T-helper 22 cell (primary cell): Measurements from ENCODE around the gene SLC25A20.

Experiments used
- DNase-seq: peaks from one replicate; pipeline ENCODE4 v3.0.0-alpha.2; 2020; ENCODE audit warnings: low read depth

Gene SLC25A20

DNA sequence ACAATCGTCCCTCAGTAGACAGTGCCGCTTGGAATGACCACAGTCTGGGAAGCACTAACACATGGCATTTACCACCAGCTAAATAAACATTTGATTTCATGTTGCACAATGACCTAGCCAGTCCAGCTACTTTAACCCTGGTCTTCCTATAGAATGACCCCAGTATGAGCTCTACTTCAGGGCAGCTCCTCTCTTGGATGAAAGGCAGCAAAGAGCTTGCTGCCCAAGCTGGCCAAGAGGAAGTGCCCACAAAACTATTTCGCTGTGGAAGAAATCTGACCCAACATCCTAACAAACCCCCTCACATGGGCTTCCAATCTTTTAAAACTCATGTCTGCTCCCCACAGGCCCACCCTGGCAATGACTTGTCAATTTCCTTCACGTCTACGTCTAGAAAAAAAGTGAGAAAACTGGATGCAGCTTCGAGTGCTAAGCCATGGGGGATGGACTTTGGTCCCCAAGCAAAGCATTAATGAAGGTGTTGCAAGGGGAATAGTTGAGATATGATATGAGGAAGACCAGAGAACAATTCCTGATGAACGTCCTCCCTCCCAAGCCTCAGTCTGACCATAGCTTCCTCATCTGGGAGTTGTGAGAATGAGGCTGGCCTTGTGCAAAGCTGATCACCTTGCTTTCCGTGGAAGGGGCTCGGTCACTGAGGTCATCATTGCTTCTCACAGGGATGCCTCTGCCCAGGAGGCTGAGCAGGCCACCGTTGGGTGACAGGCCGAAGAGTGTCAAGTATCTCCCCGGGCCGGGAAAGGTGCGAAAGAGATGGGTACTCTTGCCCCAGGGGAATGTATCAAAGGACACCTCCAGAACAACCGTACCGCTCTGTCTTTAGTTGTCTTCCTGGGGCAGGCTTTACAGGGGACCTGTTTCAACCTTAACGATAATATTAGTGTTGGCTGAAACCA lies 964 bp downstream of the SLC25A20 start:
- DNase-seq = no peak

DNA sequence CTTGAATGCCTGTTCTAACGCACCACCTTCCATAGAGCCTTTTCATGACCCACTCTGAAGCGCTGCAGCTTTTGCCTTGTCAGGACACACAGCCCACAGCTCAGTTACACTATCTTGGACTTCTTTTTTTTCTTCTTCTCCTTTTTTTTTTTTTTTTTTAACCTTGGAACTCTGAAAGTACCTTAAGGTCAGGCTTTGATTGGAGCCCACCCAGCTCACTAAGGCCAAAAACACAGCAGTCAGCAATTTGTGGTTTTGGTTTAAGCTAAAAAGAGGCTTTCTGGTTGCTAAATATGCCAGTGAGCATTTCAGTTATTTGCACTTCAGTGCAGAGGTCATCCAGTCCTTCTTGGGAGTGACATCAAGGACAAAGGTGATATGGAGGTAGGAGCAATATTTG lies 1.7 kb downstream of the SLC25A20 start:
- DNase-seq = no peak

DNA sequence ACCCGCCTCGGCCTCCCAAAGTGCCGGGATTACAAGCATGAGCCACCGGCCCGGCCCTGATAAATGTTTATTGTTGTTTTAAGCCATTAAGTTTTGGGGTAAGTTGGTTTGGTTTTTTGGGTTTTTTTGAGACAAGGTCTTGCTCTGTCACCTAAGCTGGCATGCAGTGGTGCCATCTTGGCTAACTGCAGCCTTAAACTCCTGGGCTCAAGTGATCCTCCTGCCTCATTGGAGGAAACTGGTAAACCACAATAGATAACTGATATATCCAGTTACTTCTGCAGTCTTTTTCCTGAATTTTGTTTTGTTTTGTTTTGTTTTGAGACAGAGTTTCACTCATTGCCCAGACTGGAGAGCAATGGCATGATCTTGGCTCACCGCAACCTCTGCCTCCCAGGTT lies 4.2 kb downstream of the SLC25A20 start:
- no peak for DNase-seq

DNA sequence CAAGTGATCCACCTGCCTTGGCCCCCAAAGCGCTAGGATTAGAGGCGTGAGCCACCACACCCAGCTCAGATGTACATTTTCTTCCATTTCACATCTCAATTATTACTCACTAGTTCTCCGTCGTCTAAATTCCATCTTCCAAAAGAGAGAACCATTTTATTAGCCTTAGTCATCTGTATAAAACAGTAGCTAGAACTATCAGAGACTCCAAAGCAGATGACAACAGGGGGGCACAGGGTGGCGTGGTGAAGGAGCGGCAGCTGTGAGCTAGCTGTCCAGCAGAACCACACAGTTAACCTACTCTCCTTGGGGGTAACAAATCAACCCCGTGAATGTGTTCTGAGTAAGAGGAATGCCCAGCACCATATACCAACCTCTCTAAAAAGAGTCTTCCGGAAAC lies 7.1 kb downstream of the SLC25A20 start:
- DNase-seq = no peak

DNA sequence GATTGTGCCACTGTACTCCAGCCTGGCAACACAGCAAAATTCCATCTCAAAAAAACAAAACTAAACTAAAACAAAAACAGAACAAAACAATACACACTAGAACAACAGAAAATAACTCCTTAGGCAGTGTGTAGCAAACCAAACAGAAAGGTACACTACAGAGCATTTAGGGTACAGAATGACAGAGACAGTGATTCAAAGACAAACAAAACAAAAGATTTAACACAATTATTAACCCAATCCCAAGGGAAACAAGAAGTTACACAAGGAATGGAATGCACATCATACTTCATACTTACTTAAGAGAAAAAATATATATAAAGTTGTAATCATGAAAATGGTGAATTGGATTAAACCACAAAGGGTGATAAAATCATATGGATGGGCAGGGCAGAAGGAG lies 12.9 kb downstream of the SLC25A20 start:
- DNase-seq = no peak

DNA sequence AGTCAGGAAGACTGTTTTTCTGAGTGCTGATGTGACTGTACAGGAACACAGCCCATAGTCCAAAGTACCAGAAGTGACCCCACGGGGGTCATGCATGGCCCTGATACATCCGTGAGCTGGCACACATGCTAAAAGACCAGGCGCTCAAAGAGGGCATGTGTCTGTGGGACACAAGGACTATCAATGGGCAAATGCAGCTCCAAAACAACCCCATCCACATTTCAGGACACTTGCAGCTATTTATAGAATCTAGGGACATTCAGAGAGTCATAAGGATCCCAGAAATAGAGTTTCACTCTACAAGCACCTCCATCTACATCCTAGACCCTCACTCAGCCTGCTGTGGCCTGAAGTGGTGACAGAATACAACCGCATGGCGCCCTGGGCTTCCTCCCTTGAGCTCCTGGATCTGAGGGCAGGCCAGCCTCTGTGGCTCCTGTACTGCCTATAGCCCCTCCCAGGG lies 17.0 kb downstream of the SLC25A20 start:
- DNase-seq = no peak

DNA sequence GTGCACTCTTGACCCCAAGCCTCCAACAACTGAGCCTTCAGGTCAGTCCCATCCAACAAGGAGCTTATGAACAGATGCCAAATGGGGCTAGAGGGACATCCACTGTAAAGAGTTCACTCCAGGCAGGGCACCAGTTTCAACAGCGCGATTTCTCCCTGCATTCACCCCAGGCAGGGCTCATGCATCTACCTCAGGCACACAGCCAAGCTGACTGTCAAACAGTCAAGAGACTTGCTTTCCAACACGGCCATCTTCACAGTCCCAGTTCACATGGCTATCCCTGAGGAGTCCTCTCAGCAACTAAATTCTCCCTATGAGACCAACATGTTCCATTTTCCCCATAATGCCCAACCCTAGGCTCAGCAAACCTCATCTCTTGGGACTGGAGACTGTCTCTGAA lies 17.7 kb downstream of the SLC25A20 start:
- no peak for DNase-seq

DNA sequence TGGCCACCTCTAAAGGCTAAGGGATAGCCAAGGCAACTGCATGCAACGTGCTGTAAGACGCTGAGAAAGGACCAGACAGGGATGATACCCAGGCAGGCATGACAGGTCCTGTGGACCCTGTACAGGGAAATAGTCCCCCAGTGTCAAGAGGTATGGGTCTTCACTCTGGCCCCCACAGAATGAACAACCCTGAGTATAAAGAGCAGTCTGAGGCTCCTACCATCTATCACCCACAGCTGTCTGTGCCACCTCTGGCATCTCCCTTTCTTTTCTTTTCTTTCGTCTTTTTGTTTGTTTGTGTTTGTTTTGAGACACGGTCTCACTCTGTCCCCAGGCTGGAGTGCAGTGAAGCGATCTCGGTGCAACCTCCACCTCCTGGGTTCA lies 18.7 kb downstream of the SLC25A20 start:
- no peak for DNase-seq

DNA sequence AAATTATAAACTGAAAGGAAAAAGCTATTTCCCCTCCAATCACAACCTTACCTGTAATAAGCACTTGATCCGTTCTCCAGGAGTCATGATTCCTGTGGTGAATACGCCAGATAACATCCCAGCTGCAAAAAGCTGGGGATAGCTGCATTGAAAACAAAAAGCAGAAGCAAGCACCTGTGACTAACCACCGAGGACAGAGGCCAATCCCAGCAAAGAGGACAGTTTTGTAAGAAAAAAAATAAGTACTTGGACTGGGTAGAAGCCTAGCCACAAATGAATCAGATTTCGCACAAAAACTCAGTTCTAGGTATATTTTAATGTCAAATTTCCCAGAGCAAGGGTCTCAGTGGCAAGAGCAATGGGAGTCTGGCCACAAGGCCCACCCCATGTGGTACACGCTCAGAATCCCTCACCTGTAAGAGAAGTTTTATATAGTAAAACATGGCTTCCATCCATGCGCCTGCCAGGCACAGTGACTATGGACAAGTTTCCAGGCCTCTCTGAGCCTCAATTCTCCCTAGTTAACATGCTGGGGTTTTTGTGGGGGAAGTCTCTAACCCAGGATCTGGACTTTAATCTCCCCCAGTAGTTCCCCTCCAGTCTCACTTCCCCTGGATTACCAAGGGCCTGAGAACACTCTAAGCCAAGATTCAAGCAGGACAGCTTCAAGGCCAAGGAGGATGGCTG lies 19.2 kb downstream of the SLC25A20 start:
- DNase-seq = no peak

DNA sequence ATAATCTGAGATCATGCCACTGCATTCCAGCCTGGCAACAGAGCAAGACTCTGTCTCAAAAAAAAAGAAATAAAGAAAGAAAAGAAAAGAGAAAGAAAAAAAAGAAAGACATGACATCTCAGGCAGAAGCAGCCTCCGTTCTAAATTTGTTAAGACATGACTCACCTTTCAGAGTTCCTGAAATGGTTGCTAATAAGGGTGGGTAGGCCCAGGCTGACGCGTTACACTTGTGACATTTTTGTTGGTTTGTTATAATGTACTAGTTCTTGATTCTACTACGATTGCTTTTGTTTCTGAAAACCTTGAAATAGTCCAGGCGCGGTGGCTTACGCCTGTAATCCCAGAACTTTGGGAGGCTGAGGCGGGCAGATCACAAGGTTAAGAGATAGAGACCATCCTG lies 21.0 kb downstream of the SLC25A20 start:
- DNase-seq = no peak

DNA sequence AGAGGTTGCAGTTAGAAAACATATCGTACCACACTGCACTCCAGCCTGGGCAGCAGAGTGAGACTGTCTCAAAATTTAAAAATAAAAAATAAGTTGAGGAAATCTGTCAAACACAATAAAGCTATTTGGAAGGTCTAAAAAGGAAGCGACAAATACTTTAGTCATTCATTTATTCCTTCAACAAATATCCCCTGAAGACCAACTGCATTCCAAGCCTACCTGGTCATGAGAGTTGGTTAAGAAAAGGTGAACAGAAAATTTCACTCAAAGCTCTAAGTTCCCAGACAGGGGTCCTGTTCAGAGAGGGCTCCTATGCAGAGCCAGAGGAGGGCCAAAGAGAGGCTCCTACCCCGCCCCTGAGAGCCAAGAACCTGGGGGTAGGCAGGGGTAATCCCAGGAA lies 35.6 kb downstream of the SLC25A20 start:
- no peak for DNase-seq

DNA sequence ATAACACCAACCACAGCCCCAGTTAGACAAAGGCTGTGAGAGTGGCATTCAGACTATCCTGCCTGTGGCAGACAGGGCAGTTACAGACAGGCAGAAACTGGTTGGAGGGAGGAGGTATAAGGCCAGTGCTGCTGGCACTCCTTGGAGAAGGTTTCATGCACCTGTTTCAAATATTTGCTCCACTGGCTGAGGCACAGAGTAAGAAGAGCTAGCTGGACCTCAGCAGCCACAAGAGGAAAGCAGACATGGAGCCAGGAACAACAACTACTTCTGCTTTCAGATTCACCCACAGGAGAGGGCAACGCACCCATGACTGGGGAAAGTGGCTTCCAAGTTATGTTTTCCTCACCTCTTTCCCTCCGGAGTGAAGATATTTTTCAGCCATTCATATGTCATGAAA lies 39.5 kb downstream of the SLC25A20 start:
- no peak for DNase-seq

DNA sequence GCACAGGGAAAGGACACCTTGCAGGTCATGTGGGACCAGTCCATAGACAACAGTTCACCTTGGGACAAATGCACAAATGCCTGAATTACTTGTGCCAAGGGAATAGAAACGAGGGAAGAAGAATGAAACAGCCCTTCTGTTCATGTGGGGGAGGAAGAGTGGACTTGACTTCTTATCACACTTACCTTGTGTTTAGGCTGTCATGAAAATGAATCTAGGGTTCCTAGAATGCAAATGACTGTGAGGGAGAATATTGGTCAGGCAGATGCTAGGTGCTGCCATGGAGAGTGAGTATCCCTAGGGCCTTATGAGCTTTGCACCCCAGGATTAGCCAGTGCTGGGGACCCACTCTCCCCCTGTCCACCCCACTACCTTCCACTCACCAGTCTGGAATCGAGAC lies 40.0 kb downstream of the SLC25A20 start:
- DNase-seq = no peak

DNA sequence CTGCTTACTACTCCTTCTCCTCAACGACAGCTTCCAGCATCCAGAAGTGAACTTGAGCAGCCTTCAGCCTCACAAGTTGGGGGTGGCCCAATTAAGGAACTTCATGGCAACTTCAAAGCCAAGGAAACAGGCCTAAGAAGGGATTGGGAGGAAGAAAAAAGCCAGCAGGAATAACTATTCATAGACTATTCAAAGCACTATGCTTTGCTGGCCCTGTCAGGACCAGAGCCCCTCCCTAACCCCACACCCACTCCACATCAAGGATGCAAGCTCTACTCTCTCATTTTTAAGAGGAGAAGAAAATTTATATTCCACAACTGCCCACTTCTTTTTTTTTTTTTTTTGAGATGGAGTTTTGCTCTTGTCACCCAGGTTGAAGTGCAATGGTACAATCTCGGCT lies 41.0 kb downstream of the SLC25A20 start:
- DNase-seq = no peak

DNA sequence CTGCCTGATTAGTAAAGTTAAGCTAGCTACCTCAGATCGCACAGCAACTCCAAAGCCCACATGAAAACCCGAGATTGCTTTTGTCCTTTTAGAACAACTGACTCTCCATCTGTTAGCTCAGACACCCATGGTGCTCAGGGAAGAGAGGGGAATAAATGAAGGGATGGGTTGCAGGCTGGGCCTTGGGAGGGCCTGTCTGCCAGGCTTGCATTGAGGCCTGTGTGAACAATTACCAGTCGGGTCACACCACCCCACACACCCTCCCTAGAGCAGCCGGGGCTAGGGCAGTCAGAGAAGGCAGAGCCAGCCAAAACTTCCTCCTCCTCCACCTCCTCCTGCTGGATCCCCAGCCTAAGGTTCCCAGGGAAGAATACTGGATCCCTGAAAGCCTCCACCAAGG lies 42.2 kb downstream of the SLC25A20 start:
- DNase-seq = no peak

DNA sequence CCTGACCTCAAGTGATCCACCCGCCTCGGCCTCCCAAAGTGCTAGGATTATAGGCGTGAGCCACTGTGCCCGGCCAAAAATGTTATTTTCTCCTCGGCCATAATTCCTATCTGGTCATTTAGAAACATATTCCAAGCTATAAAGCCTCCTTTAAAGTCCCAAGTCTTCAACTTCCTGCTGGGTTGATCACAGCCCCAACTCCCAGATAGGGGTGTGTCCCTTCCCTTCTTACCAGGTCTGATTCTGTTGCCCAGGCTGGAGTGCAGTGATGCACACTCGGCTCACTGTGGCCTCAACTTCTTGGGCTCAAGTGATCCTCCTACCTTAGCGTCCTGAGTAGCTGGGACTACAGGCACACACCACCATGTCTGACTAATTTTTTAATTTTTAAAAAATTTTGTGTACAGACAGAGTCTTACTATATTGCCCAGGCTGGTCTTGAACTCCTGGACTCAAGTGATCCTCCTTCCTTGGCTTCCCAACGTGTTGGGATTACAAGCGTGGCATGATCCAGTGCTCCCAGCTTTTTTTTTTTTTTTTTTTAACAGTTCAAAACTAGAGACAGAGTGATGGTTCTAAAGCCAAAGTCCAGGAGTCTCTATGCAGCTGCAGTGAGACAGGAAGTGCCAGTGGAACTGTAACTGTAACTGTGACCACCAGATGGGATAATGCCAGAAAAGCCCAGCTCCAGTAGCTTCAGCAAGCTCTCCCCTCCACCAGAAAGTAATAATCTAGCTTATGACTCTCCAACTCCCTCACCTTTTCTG lies 42.8 kb downstream of the SLC25A20 start:
- no peak for DNase-seq

DNA sequence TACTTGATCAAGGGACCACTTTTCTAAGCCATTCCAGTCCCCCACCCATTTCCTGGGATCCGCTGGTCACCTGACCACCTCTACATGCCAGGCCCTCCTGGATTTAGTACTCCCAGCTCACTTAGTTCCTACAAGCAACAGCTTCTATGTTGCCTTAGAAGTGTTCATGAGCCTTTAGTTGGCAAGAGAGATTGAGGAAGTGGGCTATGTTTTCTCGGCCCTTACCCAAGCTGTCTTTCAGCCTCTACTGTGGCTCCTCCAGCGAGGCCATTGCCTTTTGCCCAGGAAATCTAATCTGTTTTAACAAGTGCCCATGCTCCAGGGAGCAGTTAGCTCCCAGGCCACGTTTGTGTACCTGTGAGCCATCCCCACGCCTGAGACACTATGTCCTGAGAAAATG lies 46.5 kb downstream of the SLC25A20 start:
- DNase-seq = no peak

DNA sequence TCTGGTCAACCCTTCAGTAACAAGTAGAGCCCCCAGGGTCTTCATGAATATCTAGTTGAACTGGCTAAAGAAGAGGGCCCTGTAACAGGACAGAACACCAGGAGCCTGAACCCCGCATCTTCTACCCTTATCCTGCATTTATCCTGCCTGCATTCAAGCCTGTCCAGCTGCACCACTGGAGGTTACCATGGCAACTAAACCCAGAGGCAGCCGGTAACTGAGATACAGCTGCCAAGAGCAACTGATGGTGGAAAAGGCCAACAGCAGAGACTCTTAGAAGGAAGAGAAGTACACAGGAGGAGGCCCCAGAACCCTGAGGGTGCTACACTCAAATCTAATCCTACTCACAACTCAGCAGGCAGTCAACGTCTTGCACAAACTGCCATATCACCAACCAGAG lies 47.3 kb downstream of the SLC25A20 start:
- DNase-seq = no peak

DNA sequence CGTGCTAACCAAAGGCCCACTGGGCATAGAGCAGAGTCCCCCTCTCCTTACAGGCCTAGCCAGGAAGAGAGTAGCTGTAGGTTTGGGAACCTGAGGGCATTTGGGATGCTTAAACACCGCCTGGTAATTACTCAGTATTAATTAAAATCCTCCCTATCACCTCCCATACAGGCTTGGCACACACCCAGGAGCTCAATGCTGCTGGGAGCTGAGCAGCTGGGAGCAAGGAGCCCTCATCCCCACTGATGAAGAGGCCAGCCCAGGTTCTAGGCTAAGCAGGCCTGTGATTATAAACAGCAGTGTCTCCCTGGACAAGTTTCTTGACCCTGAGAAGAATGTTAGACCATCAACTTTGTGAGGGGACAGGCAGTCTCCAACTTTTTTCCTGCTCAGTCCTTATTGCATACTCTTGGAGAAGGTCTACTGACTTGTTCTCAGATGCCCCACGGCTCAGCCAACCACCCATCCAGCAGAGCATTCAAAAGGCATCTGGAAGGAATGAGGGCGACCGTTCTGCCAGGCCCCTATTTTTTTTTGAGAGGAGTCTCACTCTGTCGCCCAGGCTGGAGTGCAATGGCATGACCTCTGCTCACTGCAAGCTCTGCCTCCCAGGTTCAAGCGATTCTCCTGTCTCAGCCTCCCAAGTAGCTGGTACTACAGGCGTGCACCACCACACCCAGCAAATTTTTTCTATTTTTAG lies 49.7 kb downstream of the SLC25A20 start:
- DNase-seq = no peak

DNA sequence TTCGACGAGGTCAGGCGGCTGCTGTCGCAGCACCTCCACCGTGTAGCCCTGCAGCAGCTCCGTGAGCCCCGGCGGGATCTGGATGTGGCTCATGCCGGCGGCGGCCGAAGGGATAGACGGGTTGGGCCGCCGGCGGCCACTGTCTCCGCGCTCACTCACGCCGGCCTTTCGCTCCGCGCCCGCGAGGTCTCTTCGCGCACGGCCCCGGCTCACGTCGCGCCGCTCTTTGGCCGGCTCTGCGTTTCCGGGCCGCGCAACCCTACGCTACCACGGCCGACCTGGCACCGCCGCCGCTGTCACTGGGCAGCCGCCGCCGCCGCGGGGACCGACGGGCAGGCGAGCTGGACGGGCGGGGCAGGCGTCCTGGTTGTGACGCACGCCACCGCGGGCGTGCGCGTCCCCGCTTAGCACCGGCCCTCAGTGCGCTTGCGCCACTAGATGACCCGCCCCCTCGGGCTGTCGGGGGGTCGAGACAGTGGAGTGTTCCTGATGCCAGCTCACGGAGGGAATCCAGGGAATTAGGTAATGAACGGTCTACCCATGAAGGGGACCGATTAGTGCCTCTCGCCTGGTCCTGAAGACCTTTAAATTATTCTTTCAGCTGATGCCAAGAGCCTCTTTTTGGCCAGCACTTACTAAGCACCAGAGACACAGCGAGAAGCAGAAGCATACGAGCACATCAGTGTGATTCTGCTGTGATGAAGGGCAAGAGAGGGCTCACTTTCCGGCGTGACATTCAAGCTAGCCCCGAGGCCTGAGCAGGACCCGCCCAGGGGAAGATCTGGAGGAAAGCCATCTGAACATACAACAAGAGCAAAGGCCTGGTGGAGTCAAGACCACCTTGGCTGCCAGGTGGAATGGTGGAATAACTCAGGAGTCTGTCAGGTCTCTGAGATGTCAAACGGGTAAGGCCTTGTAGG lies 50.9 kb downstream of the SLC25A20 start, which contains the start of gene PRKAR2A:
Gene PRKAR2A (minus strand): TSS at position 371 of the 920 bp plus-strand sequence. CDS start 278 bp downstream, at position 93.
- peak; percentile 57 for DNase-seq

DNA sequence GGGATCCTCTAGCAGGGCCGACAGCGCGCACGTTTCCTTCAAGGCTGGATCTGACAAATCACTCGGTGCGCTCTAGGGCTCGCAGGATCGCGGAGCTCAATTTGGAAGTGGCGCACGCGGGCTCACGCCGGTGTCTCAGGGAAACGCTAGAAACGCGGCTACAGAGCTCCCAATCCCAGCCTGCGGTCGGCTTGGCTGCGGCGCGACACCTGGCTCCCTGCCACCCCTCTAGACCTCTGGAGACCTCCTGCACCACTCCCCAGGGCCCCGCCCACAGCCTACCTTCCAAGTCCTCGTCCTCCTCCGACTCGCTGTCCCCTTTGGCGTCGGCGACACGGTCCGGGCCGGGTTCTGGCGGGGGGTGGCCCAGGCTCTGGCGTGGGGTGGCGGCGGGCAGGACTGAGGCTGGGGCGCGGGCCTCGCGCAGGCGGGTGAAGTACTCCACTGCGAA lies 51.6 kb downstream of the SLC25A20 start:
- peak; percentile 36 for DNase-seq
